Vagina (tissue), 2 donors: ENCODE data around the gene LMO7.

Experiments
- POLR2A ChIP-seq, 2 donors: fragments of 450-650 bp; IDR thresholded peaks; one replicate each; pipeline ENCODE4 v1.6.1; 2017; ENCODE audit warnings: antibody characterized with exemption in 2 of 2, mild to moderate bottlenecking in 2 of 2, moderate library complexity in 2 of 2
- POLR2AphosphoS5 ChIP-seq, 2 donors: sonication (generic); formaldehyde crosslinking; IDR thresholded peaks; one replicate each; pipeline ENCODE4 v1.9.0; 2017; ENCODE audit warnings: antibody characterized with exemption in 2 of 2, mild to moderate bottlenecking in 2 of 2, low read depth in 1 of 2; ENCODE audit not compliant: insufficient read depth in 1 of 2
- TF ChIP-seq, protein P1 (sequence below), 3 experiments: fragments of 450-650 bp in 2 of 3; fragments of 200-600 bp in 1 of 3; sonication (generic) in 1 of 3; IDR thresholded peaks; one replicate each; pipeline ENCODE4 v1.5.1; 2017 to 2019; ENCODE audit warnings: antibody characterized with exemption in 3 of 3, mild to moderate bottlenecking in 2 of 3, moderate library complexity in 2 of 3

DNA sequence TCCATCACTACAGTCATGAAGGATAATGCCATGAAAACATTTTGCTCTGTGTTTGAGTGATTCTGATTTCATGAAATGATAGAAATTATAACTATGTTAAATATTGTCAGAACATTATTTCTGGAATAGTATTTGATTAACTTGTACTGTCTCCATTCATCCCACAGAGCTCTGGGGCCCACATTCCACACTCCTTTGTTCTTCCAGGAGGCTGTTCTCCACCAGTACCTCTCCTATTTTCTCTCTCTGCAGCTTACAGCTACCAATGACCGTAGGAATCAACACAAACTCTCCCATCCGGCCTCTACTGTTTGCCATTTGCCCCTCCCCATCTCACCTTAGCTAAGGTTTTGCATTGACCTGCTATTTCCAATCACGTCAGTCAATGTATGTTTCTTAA lies 240.9 kb downstream of the LMO7 start:
- TF ChIP-seq POLR2AphosphoS5 (IDR thresholded peaks at IDR 0.05; ENCODE audit: insufficient read depth in 1 of 2, low read depth in 1 of 2) (no peak), POLR2A (IDR thresholded peaks at IDR 0.05) (no peak)
- TF ChIP-seq, protein P1, sequence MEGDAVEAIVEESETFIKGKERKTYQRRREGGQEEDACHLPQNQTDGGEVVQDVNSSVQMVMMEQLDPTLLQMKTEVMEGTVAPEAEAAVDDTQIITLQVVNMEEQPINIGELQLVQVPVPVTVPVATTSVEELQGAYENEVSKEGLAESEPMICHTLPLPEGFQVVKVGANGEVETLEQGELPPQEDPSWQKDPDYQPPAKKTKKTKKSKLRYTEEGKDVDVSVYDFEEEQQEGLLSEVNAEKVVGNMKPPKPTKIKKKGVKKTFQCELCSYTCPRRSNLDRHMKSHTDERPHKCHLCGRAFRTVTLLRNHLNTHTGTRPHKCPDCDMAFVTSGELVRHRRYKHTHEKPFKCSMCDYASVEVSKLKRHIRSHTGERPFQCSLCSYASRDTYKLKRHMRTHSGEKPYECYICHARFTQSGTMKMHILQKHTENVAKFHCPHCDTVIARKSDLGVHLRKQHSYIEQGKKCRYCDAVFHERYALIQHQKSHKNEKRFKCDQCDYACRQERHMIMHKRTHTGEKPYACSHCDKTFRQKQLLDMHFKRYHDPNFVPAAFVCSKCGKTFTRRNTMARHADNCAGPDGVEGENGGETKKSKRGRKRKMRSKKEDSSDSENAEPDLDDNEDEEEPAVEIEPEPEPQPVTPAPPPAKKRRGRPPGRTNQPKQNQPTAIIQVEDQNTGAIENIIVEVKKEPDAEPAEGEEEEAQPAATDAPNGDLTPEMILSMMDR (IDR thresholded peaks at IDR 0.05), result no peak
